H9 (cell line): ENCODE data around the gene PRKD3. TPM values are rescaled to one million over a fixed set of nuclear protein-coding genes. Genes with fewer than 3 reads are reported as not detected.

Experiments used
- DNase-seq: peaks from one replicate; pipeline ENCODE4 v3.0.0-alpha.2; 2017
- H2AFZ ChIP-seq: one replicate; pipeline ENCODE4 v1.6.1; 2013; ENCODE audit warnings: mild to moderate bottlenecking, low read length, control low read depth, moderate library complexity
- H2AK5ac ChIP-seq: 2 replicates; pipeline ENCODE4 v1.6.1; 2013; ENCODE audit warnings: low read length, control low read depth, mixed read lengths; ENCODE audit not compliant: insufficient read length
- H2BK120ac ChIP-seq: one replicate; pipeline ENCODE4 v1.6.1; 2013; ENCODE audit warnings: low read depth, mild to moderate bottlenecking, low read length, control low read depth, inconsistent platforms; ENCODE audit not compliant: poor library complexity, severe bottlenecking
- H2BK12ac ChIP-seq: 2 replicates; pipeline ENCODE4 v1.6.1; 2013; ENCODE audit warnings: low read length, control low read depth, mixed read lengths, low read depth; ENCODE audit not compliant: insufficient read length
- H2BK15ac ChIP-seq: 2 replicates; pipeline ENCODE4 v1.6.1; 2013; ENCODE audit warnings: low read depth, low read length, control low read depth
- H2BK20ac ChIP-seq: one replicate; pipeline ENCODE4 v1.6.1; 2013; ENCODE audit warnings: low read depth, mild to moderate bottlenecking, low read length, control low read depth, inconsistent platforms; ENCODE audit not compliant: poor library complexity, severe bottlenecking
- H2BK5ac ChIP-seq: 2 replicates; pipeline ENCODE4 v1.6.1; 2013; ENCODE audit warnings: low read length, control low read depth, mixed read lengths; ENCODE audit not compliant: insufficient read length
- H3K14ac ChIP-seq: 2 replicates; pipeline ENCODE4 v1.6.1; 2013; ENCODE audit warnings: low read length, control low read depth; ENCODE audit not compliant: insufficient read depth
- H3K18ac ChIP-seq: 2 replicates; pipeline ENCODE4 v1.6.1; 2013; ENCODE audit warnings: low read depth, mild to moderate bottlenecking, mixed read lengths, low read length, control low read depth; ENCODE audit not compliant: insufficient read length
- H3K23ac ChIP-seq: 2 replicates; pipeline ENCODE4 v1.6.1; 2013; ENCODE audit warnings: low read length, control low read depth, mixed read lengths, low read depth; ENCODE audit not compliant: insufficient read length
- H3K23me2 ChIP-seq: 2 replicates; pipeline ENCODE4 v1.6.1; 2013; ENCODE audit warnings: low read depth, mild to moderate bottlenecking, mixed read lengths, low read length, control low read depth; ENCODE audit not compliant: insufficient read length, poor library complexity, severe bottlenecking
- H3K27ac ChIP-seq: 2 replicates; pipeline ENCODE4 v1.5.1; 2013; ENCODE audit warnings: low read length, control low read depth, mixed read lengths, low read depth; ENCODE audit not compliant: insufficient read length
- H3K27me3 ChIP-seq: 2 replicates; pipeline ENCODE4 v1.6.1; 2013; ENCODE audit warnings: low read length, control low read depth, inconsistent platforms; ENCODE audit not compliant: insufficient read depth
- H3K4ac ChIP-seq: 2 replicates; pipeline ENCODE4 v1.6.1; 2013; ENCODE audit warnings: low read depth, mild to moderate bottlenecking, control low read depth, inconsistent platforms, low read length, moderate library complexity
- H3K4me1 ChIP-seq: 2 replicates; pipeline ENCODE4 v1.6.1; 2013; ENCODE audit warnings: low read length, control low read depth, inconsistent platforms; ENCODE audit not compliant: insufficient read depth
- H3K4me2 ChIP-seq: 2 replicates; pipeline ENCODE4 v1.6.1; 2013; ENCODE audit warnings: low read length, control low read depth, mixed read lengths; ENCODE audit not compliant: insufficient read length, insufficient read depth
- H3K56ac ChIP-seq: 2 replicates; pipeline ENCODE4 v1.6.1; 2013; ENCODE audit warnings: low read depth, mild to moderate bottlenecking, mixed read lengths, low read length, control low read depth; ENCODE audit not compliant: insufficient read length
- H3K79me1 ChIP-seq: 2 replicates; pipeline ENCODE4 v1.6.1; 2013; ENCODE audit warnings: low read depth, mild to moderate bottlenecking, moderate library complexity, low read length, control low read depth, inconsistent platforms; ENCODE audit not compliant: insufficient read depth, poor library complexity, severe bottlenecking
- H3K79me2 ChIP-seq: 2 replicates; pipeline ENCODE4 v1.6.1; 2013; ENCODE audit warnings: low read length, control low read depth, inconsistent platforms; ENCODE audit not compliant: insufficient read depth
- H3K9ac ChIP-seq: 2 replicates; pipeline ENCODE4 v1.6.1; 2013; ENCODE audit warnings: low read length, control low read depth, mixed read lengths; ENCODE audit not compliant: insufficient read length; ENCODE audit errors: extremely low read depth
- H3K9me3 ChIP-seq: one replicate; pipeline ENCODE4 v1.6.1; 2013; ENCODE audit warnings: low read depth, low read length, inconsistent platforms; ENCODE audit not compliant: control insufficient read depth
- H3T11ph ChIP-seq: one replicate; pipeline ENCODE4 v1.6.1; 2013; ENCODE audit warnings: mild to moderate bottlenecking, low read length, control low read depth, inconsistent platforms
- H4K20me1 ChIP-seq: one replicate; pipeline ENCODE4 v1.6.1; 2013; ENCODE audit not compliant: control insufficient read depth, insufficient read length, insufficient read depth
- H4K5ac ChIP-seq: 2 replicates; pipeline ENCODE4 v1.6.1; 2013; ENCODE audit warnings: low read depth, mild to moderate bottlenecking, mixed read lengths, low read length, control low read depth; ENCODE audit not compliant: insufficient read length
- H4K8ac ChIP-seq: replicated peaks from 2 replicates; pipeline ENCODE4 v1.6.1; 2013; ENCODE audit warnings: low read length, control low read depth, mixed read lengths, low read depth; ENCODE audit not compliant: insufficient read length
- H4K91ac ChIP-seq: 2 replicates; pipeline ENCODE4 v1.6.1; 2013; ENCODE audit warnings: low read depth, mild to moderate bottlenecking, moderate library complexity, mixed read lengths, low read length, control low read depth; ENCODE audit not compliant: insufficient read length
- H3K27ac Mint-ChIP-seq, 3 experiments: 2 replicates in 2 of 3; 3 replicates in 1 of 3; pipeline ENCODE4 v1.8.0; 2020 to 2021; ENCODE audit warnings: mixed read lengths in 3 of 3, mild to moderate bottlenecking in 1 of 3, moderate library complexity in 1 of 3
- H3K27me3 Mint-ChIP-seq: 2 replicates; pipeline ENCODE4 v1.8.0; 2021; ENCODE audit warnings: low read depth, mild to moderate bottlenecking, moderate library complexity, mixed read lengths
- H3K36me3 Mint-ChIP-seq, 3 experiments: 2 replicates in 2 of 3; 3 replicates in 1 of 3; pipeline ENCODE4 v1.8.0; 2020 to 2021; ENCODE audit warnings: low read depth in 3 of 3, mixed read lengths in 3 of 3; ENCODE audit not compliant: insufficient read depth in 1 of 3
- H3K4me1 Mint-ChIP-seq, 2 experiments: 2 replicates each; pipeline ENCODE4 v1.8.0; 2020; ENCODE audit warnings: mixed read lengths in 2 of 2
- H3K4me3 Mint-ChIP-seq, 2 experiments: 2 replicates in 1 of 2; 3 replicates in 1 of 2; pipeline ENCODE4 v1.8.0; 2020 to 2021; ENCODE audit warnings: mild to moderate bottlenecking in 2 of 2, mixed read lengths in 2 of 2, moderate library complexity in 1 of 2
- H3K9me3 Mint-ChIP-seq, 2 experiments: 2 replicates in 1 of 2; 3 replicates in 1 of 2; pipeline ENCODE4 v1.8.0; 2020; ENCODE audit warnings: mild to moderate bottlenecking in 2 of 2, mixed read lengths in 2 of 2, moderate library complexity in 1 of 2
- CTCF ChIP-seq: fragments of 200-600 bp; sonication (generic); conservative IDR thresholded peaks from 3 replicates; pipeline ENCODE4 v1.8.0; 2021; ENCODE audit warnings: antibody characterized with exemption, mild to moderate bottlenecking
- WGBS: extraction: QIAGEN DNeasy Blood & Tissue Kit; methylation state at CpG from one replicate; pipeline ENCODE4 v1.1.7; 2013; ENCODE audit warnings: missing lambda C conversion rate, low lambda C conversion rate, mixed read lengths; ENCODE audit not compliant: insufficient read length; ENCODE audit errors: extremely low coverage; 5-methylcytosine and 5-hydroxymethylcytosine counted together
- total RNA-seq: library from RNA; stranded (reverse); gene quantifications from 2 replicates; pipeline ENCODE4 v1.2.1, GENCODE V29; 2021

Gene PRKD3
- total RNA-seq, 1 experiment from 2014 or later, result 63.3 TPM

- Histone ChIP-seq H2AFZ (no peak overlapping the region), H4K5ac (no peak overlapping the region), H2BK5ac (no peak overlapping the region), H3K79me2 (peaks cover 2% of the 10 kb centered on the region; the same call in 1 of the 2 replicates), H2AK5ac (no peak overlapping the region), H3K23ac (no peak overlapping the region), H3K23me2 (peaks cover 6% of the 10 kb centered on the region), H3K9me3 (no peaks in the 10 kb centered on the region), H3K79me1 (no peaks in the 10 kb centered on the region), H3K27me3 (no peaks in the 10 kb centered on the region), H3K18ac (no peak overlapping the region), H3K4me1 (no peaks in the 10 kb centered on the region), H4K91ac (no peak overlapping the region), H3K9ac (no peak overlapping the region), H3T11ph (no peak overlapping the region), H3K56ac (no peak overlapping the region), H3K14ac (no peak overlapping the region), H2BK15ac (no peak overlapping the region), H2BK20ac (no peak overlapping the region), H2BK12ac (no peak overlapping the region), H3K4me2 (no peak overlapping the region), H3K4ac (no peak overlapping the region), H2BK120ac (no peak overlapping the region), H4K8ac (no peak overlapping the region), H4K20me1 (no peaks in the 10 kb centered on the region), H3K27ac (no peak overlapping the region)
- no peak for DNase-seq
- Mint-ChIP-seq H3K27ac (no peak overlapping the region), H3K36me3 (peaks cover 5 to 8% (median 7%) of the 10 kb centered on the region in 3 experiments; a peak in 3 of 7 replicates), H3K9me3 (no peaks in the 10 kb centered on the region), H3K4me3 (no peak overlapping the region), H3K27me3 (peaks cover 21% of the 10 kb centered on the region), H3K4me1 (peaks cover 7 to 13% of the 10 kb centered on the region in 2 experiments)
- WGBS, result no CpG with 5 or more reads among the region's 8 CpGs
- TF ChIP-seq CTCF, result no peak
Measured at GRCh38 chr2:37326866-37327634, 2.4 kb upstream of the PRKD3 start.
